Measurements from ENCODE around the gene RAB40C.

GRCh38 chr16:603933-604332 is 14.1 kb downstream of the RAB40C start:
- TF ChIP-seq CTCF (optimal IDR thresholded peaks at IDR 0.05 in 1 of 3, IDR thresholded peaks at IDR 0.05 in 1 of 3, conservative IDR thresholded peaks at IDR 0.05 in 1 of 3; ENCODE audit: extremely low read depth in 1 of 3, insufficient read depth in 2 of 3, low read length in 3 of 3) (no peak), EZH2 (IDR thresholded peaks at IDR 0.05; ENCODE audit: low read length) (no peak)

Data from keratinocyte (primary cell).